ENCODE data around the gene TASOR2.

TASOR2 gene

GRCh38 chr10:5666008-5666840 lies 18.4 kb upstream of the TASOR2 start, which contains the start of gene ASB13:
TSS of gene ASB13 (minus strand) at chr10:5666595. CDS start at chr10:5666551, 44 bp downstream.
- no peaks in the 10 kb centered on the region for H3K9me3 Mint-ChIP-seq
- peaks cover 15% of the 10 kb centered on the region for H3K4me1 Mint-ChIP-seq
- ATAC-seq (peak; percentile 92), DNase-seq (peak; percentile 51)
- H3K4me3 Mint-ChIP-seq: peak within 1 kb of the TSS; percentile 85
- H3K36me3 Mint-ChIP-seq (ENCODE audit: low read depth): no peaks in the 10 kb centered on the region
- H3K27ac Mint-ChIP-seq: peak within 1 kb of the TSS; percentile 80
- H3K27me3 Mint-ChIP-seq: peaks cover 7% of the 10 kb centered on the region

GRCh38 chr10:5666841-5667630 lies 17.6 kb upstream of the TASOR2 start:
- Mint-ChIP-seq H3K4me3 (peak overlapping the region; percentile 85), H3K4me1 (peaks cover 15% of the 10 kb centered on the region), H3K36me3 (ENCODE audit: low read depth) (no peaks in the 10 kb centered on the region), H3K9me3 (no peaks in the 10 kb centered on the region), H3K27me3 (peaks cover 8% of the 10 kb centered on the region), H3K27ac (peak overlapping the region; percentile 80)
- ATAC-seq: no peak
- DNase-seq: no peak

GRCh38 chr10:5668429-5668828 lies 16.2 kb upstream of the TASOR2 start:
- Mint-ChIP-seq H3K27ac (no peak overlapping the region), H3K27me3 (peaks cover 10% of the 10 kb centered on the region), H3K4me3 (no peak overlapping the region), H3K36me3 (ENCODE audit: low read depth) (no peaks in the 10 kb centered on the region), H3K4me1 (peaks cover 15% of the 10 kb centered on the region), H3K9me3 (no peaks in the 10 kb centered on the region)
- ATAC-seq (no peak), DNase-seq (no peak)

- Mint-ChIP-seq H3K27me3 (peaks cover 13% of the 10 kb centered on the region), H3K4me3 (no peak overlapping the region), H3K9me3 (peaks cover 3% of the 10 kb centered on the region), H3K27ac (no peak overlapping the region), H3K4me1 (peaks cover 14% of the 10 kb centered on the region), H3K36me3 (ENCODE audit: low read depth) (no peaks in the 10 kb centered on the region)
- ATAC-seq: no peak
- no peak for DNase-seq
These were observed 15.0 kb upstream of the TASOR2 start for GRCh38 chr10:5669604-5670003.

- Mint-ChIP-seq H3K4me1 (peaks cover 11% of the 10 kb centered on the region), H3K4me3 (no peak overlapping the region), H3K27ac (no peak overlapping the region), H3K9me3 (peaks cover 4% of the 10 kb centered on the region), H3K27me3 (peaks cover 15% of the 10 kb centered on the region), H3K36me3 (ENCODE audit: low read depth) (no peaks in the 10 kb centered on the region)
- ATAC-seq (no peak), DNase-seq (no peak)
These were observed 13.8 kb upstream of the TASOR2 start for GRCh38 chr10:5670662-5671375.

GRCh38 chr10:5678397-5679036 lies 6.1 kb upstream of the TASOR2 start:
- DNase-seq: no peak
- H3K9me3 Mint-ChIP-seq: peaks cover 4% of the 10 kb centered on the region
- peaks cover 3% of the 10 kb centered on the region for H3K4me1 Mint-ChIP-seq
- H3K27me3 Mint-ChIP-seq: peaks cover 14% of the 10 kb centered on the region
- ATAC-seq: no peak
- no peak overlapping the region for H3K4me3 Mint-ChIP-seq
- no peaks in the 10 kb centered on the region for H3K36me3 Mint-ChIP-seq (ENCODE audit: low read depth)
- no peak overlapping the region for H3K27ac Mint-ChIP-seq

- Mint-ChIP-seq H3K4me3 (no peak overlapping the region), H3K9me3 (peaks cover 4% of the 10 kb centered on the region), H3K4me1 (peaks cover 5% of the 10 kb centered on the region), H3K36me3 (ENCODE audit: low read depth) (no peaks in the 10 kb centered on the region), H3K27ac (no peak overlapping the region), H3K27me3 (peaks cover 14% of the 10 kb centered on the region)
- DNase-seq: no peak
- no peak for ATAC-seq
These were observed 5.6 kb upstream of the TASOR2 start for GRCh38 chr10:5679037-5679435.

- peaks cover 10% of the 10 kb centered on the region for H3K4me1 Mint-ChIP-seq
- H3K27me3 Mint-ChIP-seq: peaks cover 13% of the 10 kb centered on the region
- H3K27ac Mint-ChIP-seq: no peak overlapping the region
- ATAC-seq (no peak), DNase-seq (no peak)
- peaks cover under 1% of the 10 kb centered on the region for H3K9me3 Mint-ChIP-seq
- peaks cover 2% of the 10 kb centered on the region for H3K36me3 Mint-ChIP-seq (ENCODE audit: low read depth)
- H3K4me3 Mint-ChIP-seq: no peak overlapping the region
These were observed 5.0 kb upstream of the TASOR2 start for GRCh38 chr10:5679606-5680005.

- Mint-ChIP-seq H3K27ac (no peak overlapping the region), H3K4me3 (no peak overlapping the region), H3K27me3 (peaks cover 12% of the 10 kb centered on the region)
These were observed 2.7 kb upstream of the TASOR2 start for GRCh38 chr10:5681930-5682329.

GRCh38 chr10:5683065-5683464 lies 1.6 kb upstream of the TASOR2 start:
- H3K27ac Mint-ChIP-seq: no peak overlapping the region
- H3K4me1 Mint-ChIP-seq: peaks cover 32% of the 10 kb centered on the region
- H3K4me3 Mint-ChIP-seq: no peak overlapping the region
- DNase-seq: no peak
- peaks cover 18% of the 10 kb centered on the region for H3K36me3 Mint-ChIP-seq (ENCODE audit: low read depth)
- H3K27me3 Mint-ChIP-seq: peaks cover 8% of the 10 kb centered on the region
- ATAC-seq: no peak
- H3K9me3 Mint-ChIP-seq: no peaks in the 10 kb centered on the region

More at GRCh38 chr10:5681930-5682329, 2.7 kb upstream of the TASOR2 start:
- Mint-ChIP-seq H3K4me1 (peaks cover 21% of the 10 kb centered on the region), H3K9me3 (no peaks in the 10 kb centered on the region), H3K36me3 (ENCODE audit: low read depth) (peaks cover 15% of the 10 kb centered on the region)
- no peak for DNase-seq
- no peak for ATAC-seq

- peaks cover 2% of the 10 kb centered on the region for H3K27me3 Mint-ChIP-seq
- peaks cover 28% of the 10 kb centered on the region for H3K36me3 Mint-ChIP-seq (ENCODE audit: low read depth)
- no peaks in the 10 kb centered on the region for H3K9me3 Mint-ChIP-seq
- peaks cover 47% of the 10 kb centered on the region for H3K4me1 Mint-ChIP-seq
- peak overlapping the region; percentile 94 for H3K27ac Mint-ChIP-seq
- DNase-seq (peak; percentile 75), ATAC-seq (peak; percentile 77)
- H3K4me3 Mint-ChIP-seq: peak overlapping the region; percentile 98
These were observed 529 bp downstream of the TASOR2 start for GRCh38 chr10:5684971-5685763.

GRCh38 chr10:5685764-5686240 lies 1.2 kb downstream of the TASOR2 start:
- Mint-ChIP-seq H3K36me3 (ENCODE audit: low read depth) (peaks cover 28% of the 10 kb centered on the region), H3K27me3 (peaks cover 2% of the 10 kb centered on the region), H3K4me1 (peaks cover 51% of the 10 kb centered on the region), H3K4me3 (peak overlapping the region; percentile 98), H3K9me3 (no peaks in the 10 kb centered on the region), H3K27ac (peak overlapping the region; percentile 94)
- ATAC-seq (no peak), DNase-seq (no peak)

- Mint-ChIP-seq H3K4me3 (peak overlapping the region; percentile 42), H3K36me3 (ENCODE audit: low read depth) (peaks cover 28% of the 10 kb centered on the region), H3K27ac (no peak overlapping the region), H3K4me1 (peaks cover 70% of the 10 kb centered on the region), H3K9me3 (no peaks in the 10 kb centered on the region), H3K27me3 (peaks cover 2% of the 10 kb centered on the region)
- ATAC-seq (no peak), DNase-seq (no peak)
These were observed 3.9 kb downstream of the TASOR2 start for GRCh38 chr10:5688587-5688986.

Data from activated naive CD8-positive, alpha-beta T cell treated with anti-CD3 and anti-CD28 coated beads, Interleukin-2, amount 50 U/mL, for 24 hours (primary cell).